Renal cortical epithelial cell (primary cell): ENCODE data around the gene MAPT. TPM values are rescaled to one million over a fixed set of nuclear protein-coding genes. Genes with fewer than 3 reads are reported as not detected.
"Not testable (repeated sequence)": the region's sequence is repeated elsewhere in the genome, so short reads cannot be mapped to it uniquely, and the experiment has no call there.

Experiments
- DNase-seq: peaks from one replicate; pipeline ENCODE4 v3.0.0-alpha.2; 2011; ENCODE audit warnings: low read depth
- total RNA-seq: library from RNA; depleted of rRNA; stranded (reverse); fragments of >200 nt; gene quantifications from 2 replicates; pipeline ENCODE4 v1.2.3, GENCODE V29; 2014

MAPT gene
- total RNA-seq, 1 donor from 2014 or later = 0.10 TPM

DNA sequence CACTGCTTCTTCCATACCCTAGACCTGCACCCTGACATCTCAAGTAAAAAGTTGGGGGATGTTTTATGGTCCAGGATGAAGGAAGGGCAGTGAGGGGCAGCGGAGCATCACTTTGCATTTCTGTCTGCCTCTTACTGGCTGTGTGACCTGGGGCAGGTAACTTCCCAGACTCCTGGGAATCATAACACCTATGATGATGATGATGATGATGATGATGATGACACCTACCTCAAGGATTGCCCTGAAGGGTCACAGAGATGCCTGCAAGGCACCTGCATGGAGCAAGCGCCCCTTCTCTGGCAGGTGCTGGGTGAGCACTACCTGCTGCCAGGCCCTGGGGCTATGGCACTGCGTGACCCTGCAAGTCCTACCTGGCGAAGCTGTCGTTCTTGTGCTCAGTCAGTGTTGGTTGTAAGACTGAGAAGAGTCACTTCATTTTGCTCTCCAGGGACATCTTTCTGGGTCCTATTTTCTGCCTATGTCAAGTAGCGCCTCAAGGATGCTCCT, 58.5 kb downstream of the MAPT start:
- DNase-seq = no peak

DNA sequence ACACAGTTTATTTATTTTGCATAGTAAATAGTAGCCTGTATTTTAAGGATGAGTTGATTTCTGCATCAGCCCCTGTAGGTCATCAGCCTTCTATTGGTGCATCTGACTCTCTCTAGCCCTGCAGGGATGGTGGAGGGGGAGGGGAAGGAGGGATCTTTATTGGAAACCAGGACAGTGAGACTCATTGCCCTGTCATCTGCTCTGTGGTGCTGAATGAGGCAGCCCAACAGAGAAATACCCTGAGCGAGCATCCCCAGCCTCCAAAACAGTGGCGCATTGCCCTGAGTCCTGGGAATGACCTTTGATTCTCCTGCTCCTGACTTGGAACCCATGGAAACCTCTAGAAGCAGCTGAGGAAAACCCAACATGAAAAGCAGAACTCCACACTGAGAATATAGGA, 59.2 kb downstream of the MAPT start:
- no peak for DNase-seq

DNA sequence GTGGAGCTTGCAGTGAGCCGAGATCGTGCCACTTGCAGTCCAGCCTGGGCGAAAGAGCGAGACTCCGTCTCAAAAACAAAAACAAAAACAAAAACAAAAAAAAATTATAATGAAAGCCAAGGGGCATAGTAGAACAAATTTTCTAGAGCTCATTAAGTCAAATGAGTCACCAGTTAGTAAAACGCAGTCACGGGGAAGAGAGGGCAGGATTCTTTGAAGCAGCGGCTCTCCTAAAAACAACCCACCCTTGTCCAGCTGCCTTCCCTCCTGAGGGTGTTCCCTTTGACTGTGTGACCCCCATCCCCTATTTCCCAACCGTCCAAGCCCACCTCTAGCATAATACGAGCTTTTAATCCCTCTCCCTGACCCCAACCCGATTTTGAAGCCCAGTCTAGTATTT, 60.6 kb downstream of the MAPT start:
- DNase-seq = peak; percentile 14

DNA sequence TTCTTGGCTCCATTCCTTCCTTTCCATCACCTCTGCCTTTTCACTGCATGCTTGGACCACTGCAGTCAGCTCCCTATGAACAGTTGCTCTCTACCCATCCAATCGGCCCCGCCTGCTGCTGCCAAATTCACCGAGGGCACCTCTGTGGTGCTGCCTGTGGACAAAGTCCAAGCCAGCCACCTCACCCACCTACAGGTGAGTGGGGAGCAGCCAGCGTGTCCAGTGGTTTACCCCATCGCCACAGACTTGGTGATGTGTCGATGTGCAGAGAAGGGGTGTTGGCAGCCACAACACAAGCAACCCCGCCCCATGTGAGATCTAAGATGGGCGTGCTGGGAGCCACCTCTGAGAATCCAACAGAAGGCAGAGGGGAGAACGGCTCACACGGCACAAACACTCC, 61.0 kb downstream of the MAPT start:
- no peak for DNase-seq

DNA sequence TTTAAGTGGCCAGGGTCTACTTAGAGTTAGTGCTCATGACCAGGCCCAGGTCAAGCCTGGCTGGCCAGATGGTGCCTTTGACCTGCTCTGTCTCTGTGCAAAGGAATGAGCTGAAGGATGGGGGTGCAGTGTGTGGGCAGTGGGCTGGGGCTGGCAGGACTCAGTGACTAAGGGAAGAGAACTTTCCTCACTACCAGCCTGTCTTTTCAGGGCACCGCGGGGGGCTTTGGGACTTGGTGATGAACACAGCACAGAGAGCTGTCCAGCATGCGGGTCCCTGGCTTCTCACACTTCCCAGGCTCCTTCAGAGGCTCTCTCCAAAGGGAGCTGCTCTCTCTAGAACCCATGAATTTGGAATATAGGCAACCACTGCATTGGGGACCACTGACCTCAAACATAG, 61.7 kb downstream of the MAPT start:
- no peak for DNase-seq

GRCh38 chr17:45956746-45957145, 62.4 kb downstream of the MAPT start:
- DNase-seq = not testable (repeated sequence)

GRCh38 chr17:45958307-45958706, 64.0 kb downstream of the MAPT start:
- DNase-seq = no peak

- no peak for DNase-seq
Measured at GRCh38 chr17:45958994-45959665, 64.8 kb downstream of the MAPT start.

GRCh38 chr17:45960311-45960710, 66.0 kb downstream of the MAPT start:
- DNase-seq = no peak

GRCh38 chr17:45961206-45961605, 66.9 kb downstream of the MAPT start:
- DNase-seq = no peak

- DNase-seq = no peak
Measured at GRCh38 chr17:45962221-45962972, 68.0 kb downstream of the MAPT start.

GRCh38 chr17:45963283-45963682, 68.9 kb downstream of the MAPT start:
- DNase-seq = no peak

GRCh38 chr17:45963889-45964288, 69.5 kb downstream of the MAPT start:
- DNase-seq = no peak

DNA sequence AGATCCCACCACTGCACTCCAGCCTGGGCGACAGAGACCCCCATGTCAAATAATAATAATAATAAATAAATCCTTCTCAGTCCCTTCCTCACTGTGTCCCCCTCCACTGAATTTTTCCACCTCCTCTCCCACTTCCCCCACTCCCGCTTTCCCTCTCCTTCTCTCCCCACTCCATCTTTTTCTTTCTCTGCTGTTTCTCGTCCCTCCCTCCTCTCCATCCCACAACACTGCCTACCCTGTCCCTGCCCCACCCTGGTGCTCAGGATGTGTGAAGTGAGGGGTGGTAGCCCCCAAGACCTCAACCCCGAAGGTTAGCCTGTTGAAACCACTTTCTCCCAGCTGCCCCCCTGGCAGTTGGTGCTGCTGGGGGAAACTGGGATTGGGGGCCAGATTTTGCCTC, 70.3 kb downstream of the MAPT start:
- no peak for DNase-seq

DNA sequence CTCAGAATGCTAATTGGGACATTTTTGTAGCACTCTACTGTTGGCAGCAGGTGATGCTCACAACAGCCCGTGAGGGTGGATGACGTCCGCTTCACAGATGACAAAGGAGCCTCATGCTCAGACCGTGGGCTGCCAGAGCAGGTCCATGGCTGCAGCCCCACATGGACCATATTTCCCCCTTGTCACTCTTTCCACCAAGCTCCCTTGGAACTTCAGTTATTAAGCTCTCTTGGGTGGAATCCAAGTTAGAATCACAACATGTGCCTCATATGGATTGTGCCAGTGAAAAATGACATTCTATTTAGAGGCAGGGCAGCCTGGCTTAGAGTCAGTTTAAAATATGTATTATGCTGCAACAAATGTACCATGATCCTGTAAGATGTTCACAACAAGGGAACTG, 71.5 kb downstream of the MAPT start:
- no peak for DNase-seq

- DNase-seq = no peak
Measured at GRCh38 chr17:45966606-45967280, 72.4 kb downstream of the MAPT start.

- DNase-seq = no peak
Measured at GRCh38 chr17:45967378-45967777, 73.0 kb downstream of the MAPT start.

DNA sequence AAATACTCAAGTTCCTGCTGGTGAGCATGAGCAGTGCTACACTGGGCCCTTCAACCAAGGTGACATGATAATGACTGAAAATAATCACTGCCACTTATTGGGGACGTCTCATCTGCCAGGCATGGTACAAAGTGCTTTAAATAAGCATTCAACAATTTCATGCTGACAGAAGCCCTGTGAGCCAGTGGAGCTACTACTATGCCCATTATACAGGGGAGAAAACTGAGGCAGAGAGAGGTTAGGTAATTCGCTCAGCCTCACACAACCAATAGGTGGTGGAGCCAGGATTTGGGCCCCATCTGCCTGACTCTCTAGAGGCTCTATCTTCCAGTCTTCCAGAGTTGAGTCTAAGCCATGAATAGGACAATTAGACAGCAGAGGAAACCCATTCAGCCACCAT, 74.4 kb downstream of the MAPT start:
- DNase-seq = no peak

GRCh38 chr17:45969726-45970125, 75.4 kb downstream of the MAPT start:
- no peak for DNase-seq

- DNase-seq = no peak
Measured at GRCh38 chr17:45970659-45971058, 76.3 kb downstream of the MAPT start.

- DNase-seq = no peak
Measured at GRCh38 chr17:45971698-45972141, 77.4 kb downstream of the MAPT start.

DNA sequence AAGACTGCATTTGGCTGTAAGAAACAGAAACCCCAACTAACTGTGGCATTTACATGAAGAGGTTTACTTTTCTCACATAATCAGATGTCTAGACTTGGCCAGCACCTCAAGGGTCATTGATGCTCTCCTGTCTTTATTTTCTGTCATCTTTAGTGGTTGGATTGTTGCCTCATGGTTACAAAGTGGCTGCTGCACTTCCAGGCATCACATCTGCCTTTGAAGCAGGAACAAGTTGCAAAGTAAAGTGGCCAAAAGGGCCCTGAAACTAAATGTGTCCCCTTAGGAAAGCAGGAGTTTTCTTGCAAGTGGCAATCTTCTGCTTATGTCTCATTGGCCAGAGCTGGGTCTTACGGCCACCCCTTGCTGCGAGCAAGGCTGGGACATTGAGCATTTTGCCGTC, 78.2 kb downstream of the MAPT start:
- DNase-seq = no peak
